LNCAP (cell line): Measurements from ENCODE around the gene NRIP2.

Experiments
- TF ChIP-seq, protein P1 (sequence below): fragments of 450-650 bp; IDR thresholded peaks from 2 replicates; pipeline ENCODE4 v1.5.1; 2017; ENCODE audit warnings: mild to moderate bottlenecking

Gene NRIP2

DNA sequence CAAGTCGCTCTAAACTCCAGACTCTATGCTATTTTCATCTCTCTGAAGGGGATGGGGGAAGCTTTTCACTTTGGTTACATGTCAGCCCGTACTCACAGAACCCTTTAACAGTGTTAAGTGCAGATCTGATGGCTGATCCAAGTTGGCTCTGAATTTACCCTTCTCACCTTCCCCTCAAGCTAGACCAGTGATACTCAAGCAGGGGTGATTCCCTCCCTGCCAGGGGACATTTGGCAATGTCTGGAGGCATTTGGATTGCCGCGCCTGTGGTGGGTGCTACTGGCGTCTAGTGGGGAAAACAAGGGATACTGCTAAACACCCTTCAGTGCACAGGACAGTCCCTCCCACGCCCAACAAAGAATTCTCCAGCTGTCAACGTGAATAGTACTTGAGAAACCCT is 28.0 kb upstream of the NRIP2 start:
- TF ChIP-seq, protein P1, sequence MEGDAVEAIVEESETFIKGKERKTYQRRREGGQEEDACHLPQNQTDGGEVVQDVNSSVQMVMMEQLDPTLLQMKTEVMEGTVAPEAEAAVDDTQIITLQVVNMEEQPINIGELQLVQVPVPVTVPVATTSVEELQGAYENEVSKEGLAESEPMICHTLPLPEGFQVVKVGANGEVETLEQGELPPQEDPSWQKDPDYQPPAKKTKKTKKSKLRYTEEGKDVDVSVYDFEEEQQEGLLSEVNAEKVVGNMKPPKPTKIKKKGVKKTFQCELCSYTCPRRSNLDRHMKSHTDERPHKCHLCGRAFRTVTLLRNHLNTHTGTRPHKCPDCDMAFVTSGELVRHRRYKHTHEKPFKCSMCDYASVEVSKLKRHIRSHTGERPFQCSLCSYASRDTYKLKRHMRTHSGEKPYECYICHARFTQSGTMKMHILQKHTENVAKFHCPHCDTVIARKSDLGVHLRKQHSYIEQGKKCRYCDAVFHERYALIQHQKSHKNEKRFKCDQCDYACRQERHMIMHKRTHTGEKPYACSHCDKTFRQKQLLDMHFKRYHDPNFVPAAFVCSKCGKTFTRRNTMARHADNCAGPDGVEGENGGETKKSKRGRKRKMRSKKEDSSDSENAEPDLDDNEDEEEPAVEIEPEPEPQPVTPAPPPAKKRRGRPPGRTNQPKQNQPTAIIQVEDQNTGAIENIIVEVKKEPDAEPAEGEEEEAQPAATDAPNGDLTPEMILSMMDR = no peak

DNA sequence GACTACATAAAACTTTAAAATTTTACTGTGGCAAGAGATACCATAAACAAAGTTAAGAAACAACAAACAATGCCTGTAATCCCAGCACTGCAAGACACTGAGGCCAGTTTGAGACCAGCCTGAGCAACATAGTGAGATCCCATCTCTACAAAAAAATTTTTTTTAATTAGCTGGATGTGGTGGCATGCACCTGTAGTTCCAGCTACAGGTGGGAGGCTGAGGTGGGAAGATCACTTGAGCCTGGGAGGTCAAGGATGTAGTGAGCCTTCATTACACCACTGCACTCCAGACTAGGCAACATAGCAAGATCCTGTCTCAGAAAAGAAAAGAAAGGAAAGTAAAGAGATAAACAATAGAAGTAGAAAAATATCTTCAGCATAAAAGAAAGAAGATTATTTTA is 25.3 kb upstream of the NRIP2 start:
- TF ChIP-seq, protein P1 = no peak

DNA sequence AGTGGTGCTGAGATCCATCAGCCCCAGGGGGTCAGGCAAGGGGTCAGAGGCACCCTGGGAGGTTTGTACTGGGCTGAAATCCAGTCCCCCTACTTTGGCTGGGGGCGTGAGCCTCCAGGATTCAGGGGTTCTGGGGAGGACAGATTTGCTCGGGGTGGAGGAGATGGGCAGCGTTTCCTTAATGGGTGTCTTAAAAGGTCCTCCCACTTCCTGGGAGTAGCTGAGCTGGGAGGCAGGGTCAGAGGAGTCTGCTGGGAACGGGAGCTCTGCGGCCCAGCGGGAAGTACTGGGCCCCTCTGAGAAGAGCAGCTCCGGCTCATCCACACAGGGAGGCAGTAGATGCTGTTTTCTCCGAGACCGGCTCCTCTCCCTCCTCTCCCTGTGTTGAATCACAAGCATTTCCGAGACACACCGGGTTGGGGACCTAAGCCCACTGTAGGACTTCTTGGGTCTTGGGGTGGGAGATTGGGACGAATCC is 24.1 kb upstream of the NRIP2 start:
- TF ChIP-seq, protein P1 = no peak

DNA sequence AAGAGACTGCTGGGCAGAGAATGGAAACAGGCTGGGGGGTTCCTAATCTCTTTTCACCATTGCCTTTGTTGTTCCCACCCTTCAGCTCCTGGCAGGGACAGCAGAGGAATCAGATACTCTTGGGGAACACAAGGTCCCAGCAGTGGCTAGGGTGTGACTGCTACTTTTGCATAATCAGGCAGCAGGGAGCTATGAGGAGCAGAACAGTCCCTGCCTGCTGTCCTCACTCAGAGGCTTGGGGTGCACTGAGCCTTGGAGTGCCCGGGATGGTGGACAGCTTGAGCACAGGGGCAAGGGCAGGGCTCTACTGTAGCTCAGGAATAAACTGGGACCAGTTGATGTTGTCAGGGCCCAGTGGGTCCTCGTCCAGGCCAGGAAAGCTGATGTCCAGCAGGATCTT is 23.5 kb upstream of the NRIP2 start:
- TF ChIP-seq, protein P1 = no peak

DNA sequence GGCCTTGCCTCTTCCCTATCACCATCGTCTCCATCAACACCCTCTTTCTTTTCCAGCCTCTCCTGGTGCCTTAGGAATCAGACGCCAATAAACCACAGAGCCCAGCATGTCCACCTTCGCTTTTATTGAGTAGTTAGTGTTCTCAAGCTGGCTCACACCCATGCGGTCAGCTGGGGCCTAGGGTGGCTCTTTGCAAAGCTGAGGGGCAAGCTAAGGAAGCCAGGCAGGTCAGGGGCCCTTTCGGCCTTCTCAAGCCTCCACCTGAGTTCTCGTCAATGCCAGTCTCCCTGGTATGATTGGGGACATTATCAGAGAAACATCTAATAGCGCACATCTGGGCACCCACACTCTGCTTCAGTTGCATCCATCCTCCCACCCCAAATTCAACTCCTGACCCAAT is 22.7 kb upstream of the NRIP2 start:
- TF ChIP-seq, protein P1 = no peak

DNA sequence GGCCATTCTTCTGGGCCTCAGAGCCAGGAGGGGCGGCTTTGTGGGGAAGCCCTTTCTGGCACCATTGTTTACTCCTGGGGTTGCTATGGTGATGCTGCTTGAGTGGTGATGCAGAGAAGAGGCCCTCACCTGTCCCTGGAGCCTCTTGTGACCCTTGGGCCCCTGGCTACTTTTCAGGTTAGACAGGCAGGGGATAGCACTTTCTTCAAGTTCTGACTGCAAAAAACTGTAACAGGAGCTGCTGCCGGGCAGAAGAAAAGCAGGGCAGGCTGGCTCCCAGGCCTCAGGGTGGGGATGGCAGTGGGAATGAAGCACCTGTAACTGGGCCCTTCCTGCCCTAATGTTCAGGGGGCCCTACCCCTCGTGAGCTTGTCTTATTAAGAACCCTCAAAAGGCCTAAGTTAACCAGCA is 22.2 kb upstream of the NRIP2 start, which contains the start of gene TEX52:
Gene TEX52 (minus strand): TSS at position 19 of the 411 bp plus-strand sequence. CDS start 13 bp downstream, at position 6.
- TF ChIP-seq, protein P1 = no peak

DNA sequence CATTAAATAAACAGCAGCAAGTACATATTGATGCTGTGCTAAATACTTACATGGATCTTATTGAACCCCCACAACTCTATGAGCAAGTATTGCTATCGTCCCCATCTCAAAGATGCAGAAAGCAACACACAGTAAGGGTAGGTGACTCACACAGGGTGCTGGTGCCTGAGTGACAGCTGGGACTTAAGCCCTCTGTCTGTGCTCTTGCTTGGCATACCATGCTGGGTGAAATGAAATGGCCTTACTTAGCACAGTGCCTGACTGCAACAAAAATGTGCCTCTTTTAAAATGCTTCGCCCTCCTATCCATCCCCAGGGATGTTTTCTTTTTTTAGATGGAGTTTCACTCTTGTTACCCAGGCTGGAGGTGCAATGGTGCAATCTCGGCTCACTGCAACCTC is 21.2 kb upstream of the NRIP2 start:
- TF ChIP-seq, protein P1 = no peak

DNA sequence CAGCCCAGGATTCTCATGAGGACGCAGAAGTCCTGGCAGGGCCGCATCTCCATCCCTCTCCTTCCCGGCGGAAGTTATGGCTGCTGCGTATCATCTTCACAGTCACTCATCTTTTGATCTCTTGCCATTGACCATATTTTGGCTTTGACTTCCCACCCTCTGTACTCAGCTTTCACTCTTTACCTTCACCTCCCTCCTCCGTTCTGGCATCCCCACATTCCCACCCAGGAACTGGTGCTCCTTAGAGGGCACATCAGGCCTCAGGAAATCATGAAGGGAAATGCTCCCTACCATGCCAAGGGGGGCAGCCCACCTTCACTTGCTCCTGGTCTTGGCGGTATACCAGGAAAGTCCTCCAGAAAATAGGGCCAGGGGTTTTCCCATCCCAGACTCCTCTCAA is 20.7 kb upstream of the NRIP2 start:
- TF ChIP-seq, protein P1 = no peak
